ENCODE data around the gene FOSL2.

FOSL2 gene

DNA sequence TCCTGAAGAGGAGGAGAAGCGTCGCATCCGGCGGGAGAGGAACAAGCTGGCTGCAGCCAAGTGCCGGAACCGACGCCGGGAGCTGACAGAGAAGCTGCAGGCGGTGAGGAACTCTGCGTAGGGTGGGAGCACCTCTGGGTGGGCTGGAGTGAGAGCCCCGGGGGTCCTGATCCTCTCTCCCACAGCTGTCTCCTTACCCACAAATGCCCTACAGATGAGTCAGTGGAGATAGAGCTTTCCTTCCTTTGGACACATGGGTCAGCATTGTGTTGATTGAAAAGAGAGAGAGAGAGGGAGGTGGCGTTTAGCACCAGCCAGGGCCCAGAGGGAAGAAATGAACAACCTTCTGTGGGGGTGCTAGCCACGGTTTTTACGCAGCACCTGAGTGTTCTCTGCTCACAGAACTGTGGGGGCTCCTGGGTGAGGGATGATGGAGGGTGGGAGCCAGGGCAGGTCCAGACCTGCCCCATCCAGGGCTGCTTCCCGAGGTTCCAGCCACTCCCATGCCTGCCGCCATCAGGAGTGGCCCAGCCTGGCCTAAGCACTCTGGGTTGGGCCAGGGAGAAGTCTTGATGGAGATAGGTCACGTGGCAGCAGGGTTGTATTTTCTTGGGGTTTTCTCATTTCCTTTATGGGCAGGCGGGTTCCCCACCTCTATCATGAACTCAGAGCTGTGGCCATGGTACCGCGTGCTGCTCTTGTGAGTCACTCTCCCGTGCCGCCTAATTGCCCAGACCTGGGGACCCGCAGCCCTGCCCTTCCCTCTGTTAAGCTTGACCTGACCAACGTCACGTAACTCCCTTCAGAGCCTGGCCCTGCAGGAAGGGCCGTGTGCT is 16.3 kb downstream of the FOSL2 start:
- no peak for TF ChIP-seq Cebpa-rat (IDR thresholded peaks at IDR 0.05)
- Histone ChIP-seq H3K27me3 (no peaks in the 10 kb centered on the region), H4K20me1 (peaks cover 2% of the 10 kb centered on the region; the same call in 1 of the 2 replicates), H3K36me3 (peaks cover 88% of the 10 kb centered on the region), H3K27ac (peak overlapping the region; percentile 65), H3K4me1 (peaks cover 58% of the 10 kb centered on the region), H3K9me3 (no peaks in the 10 kb centered on the region), H3K9ac (no peak overlapping the region), H3K4me3 (no peak overlapping the region), H3K4me2 (peak overlapping the region; percentile 88)

DNA sequence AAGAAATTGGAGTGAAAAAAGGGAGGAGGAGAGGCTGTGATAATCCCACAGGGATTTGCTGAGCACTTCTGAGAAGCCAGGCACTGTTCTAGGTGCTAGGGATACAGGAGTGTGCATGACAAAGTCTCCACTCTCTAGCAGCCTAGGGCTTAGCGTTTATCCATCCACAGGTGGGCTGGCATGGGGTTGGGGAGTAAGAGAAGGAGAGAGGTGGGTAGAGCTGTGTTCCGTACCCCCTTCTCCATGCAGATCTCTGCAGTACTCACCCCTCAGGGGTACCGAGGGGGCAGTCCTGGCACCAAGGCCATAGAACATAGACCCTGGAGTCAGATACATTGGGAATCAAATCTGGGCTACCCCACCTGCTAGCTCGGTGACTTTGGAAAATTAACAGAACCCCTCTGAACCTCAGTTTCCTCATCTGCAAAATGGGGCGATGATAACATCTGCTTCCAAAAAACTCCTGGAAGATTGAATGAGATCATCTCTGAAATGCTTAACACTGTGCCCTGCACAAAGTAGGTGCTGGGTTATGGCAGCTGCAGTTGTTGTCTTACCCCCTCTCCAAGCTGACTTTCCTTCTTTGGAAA is 18.6 kb downstream of the FOSL2 start:
- peaks cover 81% of the 10 kb centered on the region for H3K36me3 ChIP-seq
- H4K20me1 ChIP-seq: no peaks in the 10 kb centered on the region
- peaks cover 58% of the 10 kb centered on the region for H3K4me1 ChIP-seq
- TF ChIP-seq Cebpa-rat (IDR thresholded peaks at IDR 0.05): no peak
- no peak overlapping the region for H3K4me3 ChIP-seq
- H3K9me3 ChIP-seq: no peaks in the 10 kb centered on the region
- H3K9ac ChIP-seq: peak overlapping the region; percentile 75; the same call in 1 of the 2 replicates
- H3K27ac ChIP-seq: peak overlapping the region; percentile 92
- H3K4me2 ChIP-seq: peak overlapping the region; percentile 88
- H3K27me3 ChIP-seq: no peaks in the 10 kb centered on the region

DNA sequence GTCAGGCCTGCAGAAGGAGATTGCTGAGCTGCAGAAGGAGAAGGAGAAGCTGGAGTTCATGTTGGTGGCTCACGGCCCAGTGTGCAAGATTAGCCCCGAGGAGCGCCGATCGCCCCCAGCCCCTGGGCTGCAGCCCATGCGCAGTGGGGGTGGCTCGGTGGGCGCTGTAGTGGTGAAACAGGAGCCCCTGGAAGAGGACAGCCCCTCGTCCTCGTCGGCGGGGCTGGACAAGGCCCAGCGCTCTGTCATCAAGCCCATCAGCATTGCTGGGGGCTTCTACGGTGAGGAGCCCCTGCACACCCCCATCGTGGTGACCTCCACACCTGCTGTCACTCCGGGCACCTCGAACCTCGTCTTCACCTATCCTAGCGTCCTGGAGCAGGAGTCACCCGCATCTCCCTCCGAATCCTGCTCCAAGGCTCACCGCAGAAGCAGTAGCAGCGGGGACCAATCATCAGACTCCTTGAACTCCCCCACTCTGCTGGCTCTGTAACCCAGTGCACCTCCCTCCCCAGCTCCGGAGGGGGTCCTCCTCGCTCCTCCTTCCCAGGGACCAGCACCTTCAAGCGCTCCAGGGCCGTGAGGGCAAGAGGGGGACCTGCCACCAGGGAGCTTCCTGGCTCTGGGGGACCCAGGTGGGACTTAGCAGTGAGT is 19.4 kb downstream of the FOSL2 start:
- Histone ChIP-seq H3K4me2 (no peak overlapping the region), H4K20me1 (no peaks in the 10 kb centered on the region), H3K4me1 (peaks cover 55% of the 10 kb centered on the region), H3K27ac (0 out of 2 replicates have a peak overlapping the region, but pooled peaks have one; percentile 29), H3K9ac (no peak overlapping the region), H3K4me3 (no peak overlapping the region), H3K27me3 (no peaks in the 10 kb centered on the region), H3K36me3 (peaks cover 72% of the 10 kb centered on the region), H3K9me3 (no peaks in the 10 kb centered on the region)
- no peak for TF ChIP-seq Cebpa-rat (IDR thresholded peaks at IDR 0.05)

DNA sequence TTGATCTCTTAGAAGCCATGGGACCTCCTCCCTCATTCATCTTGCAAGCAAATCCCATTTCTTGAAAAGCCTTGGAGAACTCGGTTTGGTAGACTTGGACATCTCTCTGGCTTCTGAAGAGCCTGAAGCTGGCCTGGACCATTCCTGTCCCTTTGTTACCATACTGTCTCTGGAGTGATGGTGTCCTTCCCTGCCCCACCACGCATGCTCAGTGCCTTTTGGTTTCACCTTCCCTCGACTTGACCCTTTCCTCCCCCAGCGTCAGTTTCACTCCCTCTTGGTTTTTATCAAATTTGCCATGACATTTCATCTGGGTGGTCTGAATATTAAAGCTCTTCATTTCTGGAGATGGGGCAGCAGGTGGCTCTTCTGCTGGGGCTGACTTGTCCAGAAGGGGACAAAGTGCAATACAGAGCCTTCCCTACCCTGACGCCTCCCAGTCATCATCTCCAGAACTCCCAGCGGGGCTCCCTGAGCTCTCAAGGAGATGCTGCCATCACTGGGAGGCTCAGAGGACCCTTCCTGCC is 20.0 kb downstream of the FOSL2 start:
- H3K9me3 ChIP-seq: no peaks in the 10 kb centered on the region
- peaks cover 49% of the 10 kb centered on the region for H3K4me1 ChIP-seq
- H3K27ac ChIP-seq: peak overlapping the region; percentile 49; the same call in 1 of the 2 replicates
- H3K4me2 ChIP-seq: no peak overlapping the region
- H3K36me3 ChIP-seq: peaks cover 66% of the 10 kb centered on the region
- no peak for TF ChIP-seq Cebpa-rat (IDR thresholded peaks at IDR 0.05)
- no peak overlapping the region for H3K9ac ChIP-seq
- no peaks in the 10 kb centered on the region for H4K20me1 ChIP-seq
- no peak overlapping the region for H3K4me3 ChIP-seq
- no peaks in the 10 kb centered on the region for H3K27me3 ChIP-seq

DNA sequence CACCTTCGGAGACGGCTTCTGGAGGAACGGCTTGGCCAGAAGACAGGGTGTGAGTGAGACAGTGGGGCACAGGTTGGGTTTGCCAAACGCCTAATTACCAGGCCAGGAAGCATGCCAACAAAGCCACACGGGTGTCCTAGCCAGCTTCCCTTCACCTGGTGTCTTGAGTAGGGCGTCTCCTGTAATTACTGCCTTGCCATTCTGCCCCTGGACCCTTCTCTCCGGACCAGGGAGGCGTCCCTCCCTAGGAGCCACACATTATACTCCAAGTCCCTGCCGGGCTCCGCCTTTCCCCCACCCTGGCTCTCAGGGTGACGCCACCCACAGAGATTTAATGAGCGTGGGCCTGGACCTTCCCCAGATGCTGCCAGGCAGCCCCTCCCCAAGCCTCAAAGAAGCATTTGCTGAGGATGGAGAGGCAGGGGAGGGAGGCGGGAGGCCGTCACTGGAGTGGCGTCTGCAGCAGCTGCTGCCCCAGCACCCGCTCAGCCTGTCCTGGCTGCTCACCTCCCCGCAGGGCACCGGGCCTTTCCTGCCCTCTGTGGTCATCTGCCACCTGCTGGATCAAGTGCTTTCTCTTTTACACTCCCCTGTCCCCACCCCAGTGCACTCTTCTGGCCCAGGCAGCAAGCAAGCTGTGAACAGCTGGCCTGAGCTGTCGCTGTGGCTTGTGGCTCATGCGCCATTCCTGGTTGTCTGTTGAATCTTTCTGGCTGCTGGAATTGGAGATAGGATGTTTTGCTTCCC is 20.7 kb downstream of the FOSL2 start:
- H3K36me3 ChIP-seq: peaks cover 60% of the 10 kb centered on the region
- H3K9ac ChIP-seq: 0 out of 2 replicates have a peak overlapping the region, but pooled peaks have one; percentile 15
- no peak overlapping the region for H3K4me2 ChIP-seq
- H3K9me3 ChIP-seq: no peaks in the 10 kb centered on the region
- no peak for TF ChIP-seq Cebpa-rat (IDR thresholded peaks at IDR 0.05)
- no peaks in the 10 kb centered on the region for H4K20me1 ChIP-seq
- H3K4me3 ChIP-seq: no peak overlapping the region
- H3K27ac ChIP-seq: peak overlapping the region; percentile 49
- H3K27me3 ChIP-seq: no peaks in the 10 kb centered on the region
- H3K4me1 ChIP-seq: peaks cover 44% of the 10 kb centered on the region

DNA sequence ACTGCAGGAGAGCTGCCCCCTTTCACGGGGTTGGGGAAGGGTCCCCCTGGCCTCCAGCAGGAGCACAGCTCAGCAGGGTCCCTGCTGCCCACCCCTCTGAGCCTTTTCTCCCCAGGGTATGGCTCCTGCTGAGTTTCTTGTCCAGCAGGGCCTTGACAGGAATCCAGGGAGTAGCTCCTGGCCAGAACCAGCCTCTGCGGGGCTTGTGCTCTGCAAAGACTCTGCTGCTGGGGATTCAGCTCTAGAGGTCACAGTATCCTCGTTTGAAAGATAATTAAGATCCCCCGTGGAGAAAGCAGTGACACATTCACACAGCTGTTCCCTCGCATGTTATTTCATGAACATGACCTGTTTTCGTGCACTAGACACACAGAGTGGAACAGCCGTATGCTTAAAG is 21.2 kb downstream of the FOSL2 start:
- Histone ChIP-seq H4K20me1 (no peaks in the 10 kb centered on the region), H3K36me3 (peaks cover 54% of the 10 kb centered on the region), H3K4me1 (peaks cover 39% of the 10 kb centered on the region), H3K27ac (peak overlapping the region; percentile 49; the same call in 1 of the 2 replicates), H3K9me3 (no peaks in the 10 kb centered on the region), H3K9ac (no peak overlapping the region), H3K4me2 (no peak overlapping the region), H3K27me3 (no peaks in the 10 kb centered on the region), H3K4me3 (no peak overlapping the region)
- no peak for TF ChIP-seq Cebpa-rat (IDR thresholded peaks at IDR 0.05)

DNA sequence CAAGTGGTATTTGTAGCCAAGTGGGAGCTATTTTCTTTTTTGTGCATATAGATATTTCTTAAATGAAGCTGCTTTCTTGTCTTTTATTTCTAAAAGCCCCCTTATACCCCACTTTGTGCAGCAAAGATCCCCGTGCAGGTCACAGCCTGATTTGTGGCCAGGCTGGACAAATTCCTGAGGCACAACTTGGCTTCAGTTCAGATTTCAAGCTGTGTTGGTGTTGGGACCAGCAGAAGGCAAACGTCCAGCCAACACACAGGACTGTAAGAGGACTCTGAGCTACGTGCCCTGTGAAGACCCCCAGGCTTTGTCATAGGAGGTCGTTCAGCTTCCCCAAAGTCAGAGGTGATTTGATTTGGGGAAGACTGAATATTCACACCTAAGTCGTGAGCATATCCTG is 21.9 kb downstream of the FOSL2 start:
- peaks cover 47% of the 10 kb centered on the region for H3K36me3 ChIP-seq
- H4K20me1 ChIP-seq: no peaks in the 10 kb centered on the region
- no peak for TF ChIP-seq Cebpa-rat (IDR thresholded peaks at IDR 0.05)
- no peak overlapping the region for H3K27ac ChIP-seq
- no peak overlapping the region for H3K4me2 ChIP-seq
- no peak overlapping the region for H3K9ac ChIP-seq
- H3K4me3 ChIP-seq: no peak overlapping the region
- H3K9me3 ChIP-seq: no peaks in the 10 kb centered on the region
- H3K4me1 ChIP-seq: peaks cover 32% of the 10 kb centered on the region
- H3K27me3 ChIP-seq: no peaks in the 10 kb centered on the region

DNA sequence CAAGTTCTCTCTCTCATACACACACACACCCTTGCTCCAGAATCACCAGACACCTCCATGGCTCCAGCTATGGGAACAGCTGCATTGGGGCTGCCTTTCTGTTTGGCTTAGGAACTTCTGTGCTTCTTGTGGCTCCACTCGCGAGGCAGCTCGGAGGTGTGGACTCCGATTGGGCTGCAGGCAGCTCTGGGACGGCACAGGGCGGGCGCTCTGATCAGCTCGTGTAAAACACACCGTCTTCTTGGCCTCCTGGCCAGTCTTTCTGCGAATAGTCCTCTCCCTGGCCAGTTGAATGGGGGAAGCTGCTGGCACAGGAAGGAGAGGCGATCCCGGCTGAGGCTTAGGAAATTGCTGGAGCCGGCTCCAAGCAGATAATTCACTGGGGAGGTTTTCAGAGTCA is 22.4 kb downstream of the FOSL2 start:
- peaks cover 28% of the 10 kb centered on the region for H3K4me1 ChIP-seq
- no peak overlapping the region for H3K4me2 ChIP-seq
- no peak overlapping the region for H3K27ac ChIP-seq
- H3K27me3 ChIP-seq: no peaks in the 10 kb centered on the region
- no peaks in the 10 kb centered on the region for H3K9me3 ChIP-seq
- no peak for TF ChIP-seq Cebpa-rat (IDR thresholded peaks at IDR 0.05)
- H3K36me3 ChIP-seq: peaks cover 47% of the 10 kb centered on the region
- no peak overlapping the region for H3K4me3 ChIP-seq
- H4K20me1 ChIP-seq: no peaks in the 10 kb centered on the region
- no peak overlapping the region for H3K9ac ChIP-seq

DNA sequence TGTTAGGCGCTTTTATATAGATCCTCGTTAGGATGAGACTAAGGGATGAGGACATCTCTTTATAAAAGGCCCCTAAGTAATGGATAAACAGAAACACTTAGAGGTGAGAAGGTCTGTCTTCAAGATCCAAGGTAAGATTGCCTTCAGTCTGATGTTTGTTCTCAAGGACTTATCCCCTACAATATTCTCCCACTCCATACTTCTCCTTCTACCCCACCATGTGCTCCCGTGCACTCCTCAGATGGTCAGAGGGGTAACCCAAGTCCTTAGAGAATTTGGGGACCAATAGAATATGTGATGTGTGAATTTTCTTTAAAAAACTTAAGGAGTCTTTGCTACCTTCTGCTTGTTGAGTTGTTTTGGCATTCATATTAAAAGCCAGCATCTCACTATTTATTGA is 23.1 kb downstream of the FOSL2 start:
- Histone ChIP-seq H3K36me3 (peaks cover 47% of the 10 kb centered on the region), H3K4me2 (no peak overlapping the region), H3K4me1 (peaks cover 22% of the 10 kb centered on the region), H3K27ac (no peak overlapping the region), H3K9ac (no peak overlapping the region), H3K9me3 (no peaks in the 10 kb centered on the region), H3K27me3 (no peaks in the 10 kb centered on the region), H4K20me1 (no peaks in the 10 kb centered on the region), H3K4me3 (no peak overlapping the region)
- TF ChIP-seq Cebpa-rat (IDR thresholded peaks at IDR 0.05): no peak
